GM21390 (cell line): ENCODE data around the gene RHEB.

ENCODE experiments used
- ATAC-seq: cut with Tn5 transposase; IDR thresholded peaks from one replicate; pipeline ENCODE4 v1.9.1; 2021; ENCODE audit not compliant: unreplicated experiment

RHEB gene

GRCh38 chr7:151416941-151417315 lies 102.8 kb downstream of the RHEB start:
- no peak for ATAC-seq

GRCh38 chr7:151416112-151416940 lies 103.4 kb downstream of the RHEB start:
- no peak for ATAC-seq
